Naive B cell (primary cell): ENCODE data around the gene IKZF2. TPM values are rescaled to one million over a fixed set of nuclear protein-coding genes. Genes with fewer than 3 reads are reported as not detected.
"Not testable (repeated sequence)": the region's sequence is repeated elsewhere in the genome, so short reads cannot be mapped to it uniquely, and the experiment has no call there.

ENCODE experiments used
- ATAC-seq, 2 donors: fragments of 150-1000 bp; cut with Tn5 transposase; 2 replicates each; pipeline ENCODE4 v1.10.0; 2021; ENCODE audit warnings: low read depth in 2 of 2, mild to moderate bottlenecking in 2 of 2, moderate library complexity in 2 of 2
- DNase-seq: peaks from one replicate; pipeline ENCODE4 v3.0.0; 2022
- H3K27ac Mint-ChIP-seq, 6 donors: one replicate each; pipeline ENCODE4 v1.8.0; 2020 to 2022; ENCODE audit warnings: mild to moderate bottlenecking in 6 of 6, mixed read lengths in 6 of 6, moderate library complexity in 5 of 6, inconsistent platforms in 2 of 6
- H3K27me3 Mint-ChIP-seq, 3 donors: one replicate each; pipeline ENCODE4 v1.8.0; 2021 to 2022; ENCODE audit warnings: mixed read lengths in 3 of 3, mild to moderate bottlenecking in 1 of 3
- H3K36me3 Mint-ChIP-seq, 2 donors: one replicate each; pipeline ENCODE4 v1.8.0; 2020 to 2022; ENCODE audit warnings: mixed read lengths in 2 of 2, inconsistent platforms in 1 of 2, mild to moderate bottlenecking in 1 of 2
- H3K4me1 Mint-ChIP-seq, 3 donors: one replicate each; pipeline ENCODE4 v1.8.0; 2020 to 2022; ENCODE audit warnings: mixed read lengths in 3 of 3, inconsistent platforms in 1 of 3, mild to moderate bottlenecking in 1 of 3, moderate library complexity in 1 of 3
- H3K4me3 Mint-ChIP-seq, 8 donors: one replicate each; pipeline ENCODE4 v1.8.0; 2020 to 2022; ENCODE audit warnings: mild to moderate bottlenecking in 8 of 8, mixed read lengths in 8 of 8, moderate library complexity in 8 of 8, inconsistent platforms in 2 of 8
- H3K9me3 Mint-ChIP-seq, 7 donors: one replicate each; pipeline ENCODE4 v1.8.0; 2020 to 2022; ENCODE audit warnings: mixed read lengths in 7 of 7, mild to moderate bottlenecking in 5 of 7, inconsistent platforms in 2 of 7, moderate library complexity in 1 of 7
- polyA plus RNA-seq, 6 donors: library from polyadenylated mRNA; unstranded; fragments of 300-500 nt; fragmentation: Illumina TruSeq; gene quantifications; one replicate each; pipeline ENCODE4 v1.2.3, GENCODE V29; 2021; ENCODE audit warnings: low read depth in 6 of 6

IKZF2 gene
- polyA plus RNA-seq, 6 donors from 2014 or later, result 0.59 to 6.8 (median 4.5) TPM

DNA sequence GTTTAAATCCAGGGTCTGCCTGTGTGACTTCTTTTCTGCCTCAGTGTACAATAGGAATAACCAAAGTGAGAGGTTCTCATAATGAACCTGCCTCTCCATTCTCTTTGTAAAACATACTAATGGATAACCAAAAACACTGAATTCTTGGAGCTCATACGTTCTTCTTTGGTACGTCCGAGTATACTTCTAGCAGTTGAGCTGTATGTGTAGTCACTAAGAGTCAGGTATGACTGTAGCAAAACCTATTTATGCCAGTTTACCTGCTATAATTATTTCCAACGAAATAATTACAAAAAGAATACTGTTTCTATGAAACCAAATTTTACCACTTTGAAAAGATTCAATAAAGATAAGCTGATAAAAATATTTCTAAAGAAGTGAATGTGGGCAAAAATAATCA lies 109.2 kb downstream of the IKZF2 start:
- no peak for DNase-seq
- peaks cover 17 to 25% (median 19%) of the 10 kb centered on the region in 3 donors for H3K4me1 Mint-ChIP-seq
- peaks cover 0 to 5% (median 0%) of the 10 kb centered on the region in 7 donors for H3K9me3 Mint-ChIP-seq
- peaks cover 0 to 8% of the 10 kb centered on the region in 2 donors for H3K36me3 Mint-ChIP-seq
- ATAC-seq, result no peak
- no peak overlapping the region for H3K27ac Mint-ChIP-seq
- no peak overlapping the region for H3K4me3 Mint-ChIP-seq
- no peaks in the 10 kb centered on the region for H3K27me3 Mint-ChIP-seq

- Mint-ChIP-seq H3K27ac (peak overlapping the region in 5 of 6 donors; percentile 34 to 97 (median 84)), H3K9me3 (no peaks in the 10 kb centered on the region), H3K4me1 (peaks cover 41 to 47% (median 43%) of the 10 kb centered on the region in 3 donors), H3K27me3 (no peaks in the 10 kb centered on the region), H3K36me3 (no peaks in the 10 kb centered on the region), H3K4me3 (peak overlapping the region in 6 of 8 donors; percentile 6 to 93 (median 82))
- DNase-seq, result no peak
- no peak for ATAC-seq
Measured at GRCh38 chr2:213036836-213037235, 114.6 kb downstream of the IKZF2 start.

DNA sequence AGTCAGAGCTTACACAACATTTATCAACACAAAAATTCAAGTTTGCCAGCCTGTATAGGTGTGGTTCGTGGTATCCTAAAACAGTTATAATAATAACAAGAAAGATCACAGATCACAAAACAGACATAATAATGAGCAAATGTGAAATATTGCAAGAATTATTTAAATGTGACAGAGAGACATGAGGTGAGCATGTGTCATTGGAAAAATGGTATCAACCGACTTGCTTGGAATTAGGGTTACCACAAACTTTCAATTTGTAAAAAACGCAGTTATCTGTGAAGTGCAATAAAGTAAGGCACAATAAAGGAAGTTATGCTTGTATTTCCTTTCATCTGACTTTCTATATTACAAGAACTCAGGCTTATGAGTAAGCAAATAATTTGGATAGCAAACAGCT lies 116.8 kb downstream of the IKZF2 start:
- Mint-ChIP-seq H3K27ac (peak overlapping the region in 5 of 6 donors; percentile 1 to 70 (median 16)), H3K4me3 (peak overlapping the region in 4 of 8 donors; percentile 15 to 78 (median 32)), H3K4me1 (peaks cover 41 to 47% (median 43%) of the 10 kb centered on the region in 3 donors), H3K9me3 (no peaks in the 10 kb centered on the region), H3K36me3 (no peaks in the 10 kb centered on the region), H3K27me3 (no peaks in the 10 kb centered on the region)
- DNase-seq, result no peak
- ATAC-seq, result no peak

- Mint-ChIP-seq H3K36me3 (no peaks in the 10 kb centered on the region), H3K4me1 (peaks cover 30 to 34% (median 33%) of the 10 kb centered on the region in 3 donors), H3K9me3 (no peaks in the 10 kb centered on the region), H3K27ac (peak overlapping the region in 1 of 6 donors; percentile 66), H3K27me3 (no peaks in the 10 kb centered on the region), H3K4me3 (no peak overlapping the region)
- ATAC-seq, result no peak
- no peak for DNase-seq
Measured at GRCh38 chr2:213032607-213033006, 118.8 kb downstream of the IKZF2 start.

- Mint-ChIP-seq H3K27me3 (no peaks in the 10 kb centered on the region), H3K27ac (peak overlapping the region in 2 of 6 donors; percentile 1 to 9), H3K36me3 (peaks cover 5 to 8% of the 10 kb centered on the region in 2 donors), H3K9me3 (no peaks in the 10 kb centered on the region), H3K4me1 (peaks cover 0 to 14% (median 3%) of the 10 kb centered on the region in 3 donors), H3K4me3 (no peak overlapping the region)
- peak; percentile 67 to 75 for ATAC-seq
- DNase-seq, result no peak
Measured at GRCh38 chr2:213022987-213023386, 128.4 kb downstream of the IKZF2 start.

- Mint-ChIP-seq H3K9me3 (no peaks in the 10 kb centered on the region), H3K4me1 (peaks cover 5 to 19% (median 7%) of the 10 kb centered on the region in 3 donors), H3K4me3 (no peak overlapping the region), H3K36me3 (peaks cover 5 to 8% of the 10 kb centered on the region in 2 donors), H3K27me3 (no peaks in the 10 kb centered on the region), H3K27ac (peak overlapping the region in 3 of 6 donors; percentile 9 to 69 (median 25))
- ATAC-seq (no peak), DNase-seq (no peak)
Measured at GRCh38 chr2:213021971-213022899, 129.2 kb downstream of the IKZF2 start.

- H3K27me3 Mint-ChIP-seq, ATAC-seq, H3K27ac Mint-ChIP-seq, H3K4me3 Mint-ChIP-seq, H3K9me3 Mint-ChIP-seq, H3K36me3 Mint-ChIP-seq, DNase-seq: not testable (repeated sequence)
- H3K4me1 Mint-ChIP-seq, result peaks cover 7 to 29% (median 13%) of the 10 kb centered on the region in 3 donors
Measured at GRCh38 chr2:213020913-213021312, 130.5 kb downstream of the IKZF2 start.

DNA sequence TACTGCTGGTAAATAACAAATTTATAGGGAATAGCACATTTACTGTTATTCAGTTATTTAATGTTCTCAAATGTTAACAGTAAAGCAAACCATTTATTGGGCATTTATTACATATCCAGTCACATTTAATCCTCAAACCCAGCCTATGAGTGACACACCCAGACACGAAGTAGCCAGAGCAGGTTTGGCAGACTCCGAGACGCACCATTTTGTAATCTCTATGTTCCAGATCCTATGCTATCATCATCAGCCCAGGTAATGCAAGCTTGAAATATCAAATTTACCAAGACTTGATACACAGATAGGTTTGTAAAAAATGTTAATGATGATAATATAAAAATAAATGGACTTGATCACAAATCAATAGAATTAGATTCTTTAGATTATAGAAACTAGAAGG lies 131.1 kb downstream of the IKZF2 start:
- Mint-ChIP-seq H3K4me1 (peaks cover 7 to 34% (median 13%) of the 10 kb centered on the region in 3 donors), H3K27ac (no peak overlapping the region), H3K36me3 (peaks cover 5 to 8% of the 10 kb centered on the region in 2 donors), H3K4me3 (no peak overlapping the region), H3K9me3 (no peaks in the 10 kb centered on the region), H3K27me3 (no peaks in the 10 kb centered on the region)
- DNase-seq (no peak), ATAC-seq (no peak)

- Mint-ChIP-seq H3K27ac (no peak overlapping the region), H3K27me3 (no peaks in the 10 kb centered on the region), H3K4me1 (peaks cover 7 to 36% (median 13%) of the 10 kb centered on the region in 3 donors), H3K9me3 (no peaks in the 10 kb centered on the region), H3K4me3 (no peak overlapping the region), H3K36me3 (peaks cover 5 to 8% of the 10 kb centered on the region in 2 donors)
- no peak for ATAC-seq
- no peak for DNase-seq
Measured at GRCh38 chr2:213019368-213019767, 132.0 kb downstream of the IKZF2 start.

- DNase-seq (no peak), ATAC-seq (no peak)
- H3K27ac Mint-ChIP-seq, result peak overlapping the region in 1 of 6 donors; percentile 25
- H3K27me3 Mint-ChIP-seq, result no peaks in the 10 kb centered on the region
- no peaks in the 10 kb centered on the region for H3K9me3 Mint-ChIP-seq
- no peak overlapping the region for H3K4me3 Mint-ChIP-seq
- peaks cover 5 to 8% of the 10 kb centered on the region in 2 donors for H3K36me3 Mint-ChIP-seq
- peaks cover 7 to 36% (median 13%) of the 10 kb centered on the region in 3 donors for H3K4me1 Mint-ChIP-seq
Measured at GRCh38 chr2:213018340-213018901, 133.0 kb downstream of the IKZF2 start.

GRCh38 chr2:213017404-213017803 lies 134.0 kb downstream of the IKZF2 start:
- H3K9me3 Mint-ChIP-seq, result no peaks in the 10 kb centered on the region
- DNase-seq (no peak), ATAC-seq (no peak)
- peak overlapping the region in 3 of 6 donors; percentile 4 to 45 (median 6) for H3K27ac Mint-ChIP-seq
- H3K27me3 Mint-ChIP-seq, result no peaks in the 10 kb centered on the region
- peaks cover 5 to 8% of the 10 kb centered on the region in 2 donors for H3K36me3 Mint-ChIP-seq
- H3K4me3 Mint-ChIP-seq, result no peak overlapping the region
- peaks cover 3 to 27% (median 13%) of the 10 kb centered on the region in 3 donors for H3K4me1 Mint-ChIP-seq

GRCh38 chr2:213016984-213017351 lies 134.4 kb downstream of the IKZF2 start:
- H3K27me3 Mint-ChIP-seq, result no peaks in the 10 kb centered on the region
- ATAC-seq (no peak), DNase-seq (no peak)
- peaks cover 3 to 24% (median 13%) of the 10 kb centered on the region in 3 donors for H3K4me1 Mint-ChIP-seq
- peaks cover 5 to 8% of the 10 kb centered on the region in 2 donors for H3K36me3 Mint-ChIP-seq
- H3K9me3 Mint-ChIP-seq, result no peaks in the 10 kb centered on the region
- H3K27ac Mint-ChIP-seq, result no peak overlapping the region
- H3K4me3 Mint-ChIP-seq, result no peak overlapping the region

GRCh38 chr2:213016166-213016983 lies 135.0 kb downstream of the IKZF2 start:
- H3K4me3 Mint-ChIP-seq, result peak overlapping the region in 1 of 8 donors; percentile 20
- ATAC-seq (no peak), DNase-seq (no peak)
- H3K27ac Mint-ChIP-seq, result peak overlapping the region in 1 of 6 donors; percentile 51
- H3K27me3 Mint-ChIP-seq, result no peaks in the 10 kb centered on the region
- H3K4me1 Mint-ChIP-seq, result peaks cover 3 to 24% (median 13%) of the 10 kb centered on the region in 3 donors
- H3K9me3 Mint-ChIP-seq, result no peaks in the 10 kb centered on the region
- peaks cover 5 to 9% of the 10 kb centered on the region in 2 donors for H3K36me3 Mint-ChIP-seq
